Sigmoid colon (tissue), 4 donors: ENCODE results near the gene HDAC7.

Source experiments
- EP300 ChIP-seq, 4 donors: sonication (generic); formaldehyde crosslinking; IDR thresholded peaks; one replicate each; pipeline ENCODE4 v1.6.1; 2017; ENCODE audit warnings: antibody characterized with exemption in 4 of 4
- POLR2A ChIP-seq, 2 donors: fragments of 450-650 bp; IDR thresholded peaks; one replicate each; pipeline ENCODE4 v1.6.1; 2016; ENCODE audit warnings: antibody characterized with exemption in 2 of 2, mild to moderate bottlenecking in 2 of 2, moderate library complexity in 2 of 2
- TF ChIP-seq, protein P1 (sequence below), 4 experiments: fragments of 450-650 bp in 3 of 4; fragments of 200-600 bp in 1 of 4; IDR thresholded peaks; one replicate each; pipeline ENCODE4 v1.5.1; 2016 to 2019; ENCODE audit warnings: antibody characterized with exemption in 4 of 4, mild to moderate bottlenecking in 3 of 4, moderate library complexity in 2 of 4

DNA sequence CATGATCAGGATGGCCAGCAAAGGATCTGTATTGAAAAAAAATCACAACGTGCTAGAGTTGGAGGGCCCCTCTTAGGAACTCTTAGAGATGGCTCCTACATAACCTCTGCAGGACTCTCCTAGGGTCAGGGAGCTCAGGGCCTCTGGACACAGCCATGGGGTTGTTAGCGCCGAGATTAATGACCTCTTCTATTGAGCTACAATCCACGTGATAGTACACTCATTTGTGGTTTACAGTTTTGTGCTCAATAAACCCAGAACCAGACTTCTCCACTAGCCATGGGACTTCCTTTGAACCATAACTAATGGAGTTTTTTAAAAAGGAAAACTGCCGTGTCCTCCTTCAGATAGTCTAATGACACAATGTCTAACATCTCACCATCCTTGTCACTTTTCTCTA is 29.6 kb upstream of the HDAC7 start:
- TF ChIP-seq, protein P1, sequence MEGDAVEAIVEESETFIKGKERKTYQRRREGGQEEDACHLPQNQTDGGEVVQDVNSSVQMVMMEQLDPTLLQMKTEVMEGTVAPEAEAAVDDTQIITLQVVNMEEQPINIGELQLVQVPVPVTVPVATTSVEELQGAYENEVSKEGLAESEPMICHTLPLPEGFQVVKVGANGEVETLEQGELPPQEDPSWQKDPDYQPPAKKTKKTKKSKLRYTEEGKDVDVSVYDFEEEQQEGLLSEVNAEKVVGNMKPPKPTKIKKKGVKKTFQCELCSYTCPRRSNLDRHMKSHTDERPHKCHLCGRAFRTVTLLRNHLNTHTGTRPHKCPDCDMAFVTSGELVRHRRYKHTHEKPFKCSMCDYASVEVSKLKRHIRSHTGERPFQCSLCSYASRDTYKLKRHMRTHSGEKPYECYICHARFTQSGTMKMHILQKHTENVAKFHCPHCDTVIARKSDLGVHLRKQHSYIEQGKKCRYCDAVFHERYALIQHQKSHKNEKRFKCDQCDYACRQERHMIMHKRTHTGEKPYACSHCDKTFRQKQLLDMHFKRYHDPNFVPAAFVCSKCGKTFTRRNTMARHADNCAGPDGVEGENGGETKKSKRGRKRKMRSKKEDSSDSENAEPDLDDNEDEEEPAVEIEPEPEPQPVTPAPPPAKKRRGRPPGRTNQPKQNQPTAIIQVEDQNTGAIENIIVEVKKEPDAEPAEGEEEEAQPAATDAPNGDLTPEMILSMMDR (IDR thresholded peaks at IDR 0.05), result no peak
- TF ChIP-seq POLR2A (IDR thresholded peaks at IDR 0.05) (no peak), EP300 (IDR thresholded peaks at IDR 0.05) (no peak)
